HepG2 (cell line): ENCODE results near the gene CGB3. TPM values are rescaled to one million over a fixed set of nuclear protein-coding genes. Genes with fewer than 3 reads are reported as not detected.

Experiments used
- ATAC-seq: fragments of 200-7000 bp; cut with Tn5 transposase; 3 replicates; pipeline ENCODE4 v1.9.1; 2020; ENCODE audit warnings: mild to moderate bottlenecking, moderate library complexity
- BruUV-seq: library from RNA; stranded (reverse); fragments of 400-500 nt; replicated peaks from 2 replicates; lab custom pipeline; 2021; lab: Mats Ljungman, UMichigan
- CTCF ChIA-PET: fragments of 300-600 bp; formaldehyde crosslinking; extraction: SDS; loops from one replicate; lab custom pipeline; 2021; ENCODE audit warnings: low total read pairs, inconsistent platforms, low intra/inter-chr PET ratio; lab: Yijun Ruan, JAX
- POLR2A ChIA-PET: fragments of 350-600 bp; sonication (Branson Sonifier 250); formaldehyde crosslinking; loops from one replicate; lab custom pipeline; 2020; ENCODE audit warnings: antibody characterized with exemption, inconsistent platforms; lab: Yijun Ruan, JAX
- DNase-seq: peaks from one replicate; pipeline ENCODE4 v3.0.0-alpha.2; 2015; ENCODE audit warnings: low spot score
- FAIRE-seq: peaks from 3 replicates; lab custom pipeline; 2011; peaks lifted over from hg19 to GRCh38; lab: Jason Lieb, UNC
- H2AFZ ChIP-seq: one replicate; pipeline ENCODE4 v1.6.1; 2011; ENCODE audit warnings: low read length, inconsistent platforms
- H3K27ac ChIP-seq: fragments of 300-600 bp; 3 replicates; pipeline ENCODE4 v1.8.0; 2011; ENCODE audit warnings: mixed run types, mild to moderate bottlenecking, mixed read lengths, low read length, inconsistent platforms; ENCODE audit not compliant: insufficient read depth; ENCODE audit errors: extremely low read length
- H3K27me3 ChIP-seq, 2 experiments: fragments of 200-600 bp in 1 of 2; 2 replicates in 1 of 2; 3 replicates in 1 of 2; pipeline versions ENCODE4 v1.6.0 to v1.8.0; 2011; ENCODE audit warnings: low read length in 2 of 2, mild to moderate bottlenecking in 2 of 2, moderate library complexity in 2 of 2, inconsistent platforms in 1 of 2; ENCODE audit not compliant: insufficient read depth in 2 of 2, control insufficient read depth in 1 of 2
- H3K36me3 ChIP-seq, 2 experiments: fragments of 200-600 bp in 1 of 2; replicated peaks in 1 of 2; 2 replicates in 1 of 2; 3 replicates in 1 of 2; pipeline versions ENCODE4 v1.5.1 to v1.8.0; 2011; ENCODE audit warnings: low read length in 2 of 2, inconsistent platforms in 1 of 2; ENCODE audit not compliant: insufficient read depth in 2 of 2, control insufficient read depth in 1 of 2
- H3K4me1 ChIP-seq: 2 replicates; pipeline ENCODE4 v1.5.1; 2012; ENCODE audit warnings: low read length, inconsistent platforms; ENCODE audit not compliant: insufficient read depth
- H3K4me2 ChIP-seq: 2 replicates; pipeline ENCODE4 v1.6.0; 2011; ENCODE audit warnings: low read depth, low read length, inconsistent platforms
- H3K4me3 ChIP-seq, 3 experiments: fragments of 200-600 bp in 1 of 3; sonication (generic), shearing (Covaris generic) in 1 of 3; replicated peaks in 1 of 3; 2 replicates each; pipeline ENCODE4 v1.5.1; 2011 to 2016; ENCODE audit warnings: low read length in 3 of 3, inconsistent platforms in 2 of 3, low read depth in 2 of 3, mild to moderate bottlenecking in 2 of 3, control low read depth in 1 of 3, mixed read lengths in 1 of 3; ENCODE audit not compliant: insufficient read depth in 1 of 3
- H3K79me2 ChIP-seq: one replicate; pipeline ENCODE4 v1.6.1; 2011; ENCODE audit warnings: low read length, inconsistent platforms; ENCODE audit not compliant: insufficient read depth
- H3K9ac ChIP-seq: 2 replicates; pipeline ENCODE4 v1.6.0; 2011; ENCODE audit warnings: mild to moderate bottlenecking, low read depth, low read length, inconsistent platforms; ENCODE audit not compliant: insufficient read depth
- H3K9me3 ChIP-seq: 2 replicates; pipeline ENCODE4 v1.5.1; 2012; ENCODE audit warnings: mild to moderate bottlenecking, low read length
- H4K20me1 ChIP-seq: 2 replicates; pipeline ENCODE4 v1.6.0; 2011; ENCODE audit warnings: inconsistent platforms, mild to moderate bottlenecking, low read length, moderate library complexity; ENCODE audit not compliant: insufficient read depth
- CCDC6 ChIP-seq: sonication (generic); formaldehyde crosslinking; IDR thresholded peaks from 2 replicates; pipeline ENCODE4 v1.8.1; 2022; ENCODE audit warnings: mild to moderate bottlenecking, missing genetic modification reagents, moderate library complexity
- ELF3 ChIP-seq: IDR thresholded peaks from 2 replicates; pipeline ENCODE4 v1.6.1; 2016; ENCODE audit warnings: missing genetic modification reagents, missing compliant biosample characterization
- HIVEP1 ChIP-seq: sonication (generic); formaldehyde crosslinking; IDR thresholded peaks from 2 replicates; pipeline ENCODE4 v1.4.0; 2020; ENCODE audit warnings: mild to moderate bottlenecking, missing genetic modification reagents
- KAT2B ChIP-seq: fragments of 150-350 bp; IDR thresholded peaks from 2 replicates; pipeline ENCODE4 v1.6.1; 2014; ENCODE audit warnings: low read depth, low read length, borderline replicate concordance
- NFIB ChIP-seq: sonication (generic); formaldehyde crosslinking; IDR thresholded peaks from 2 replicates; pipeline ENCODE4 v1.9.0; 2021; ENCODE audit warnings: missing genetic modification reagents, mild to moderate bottlenecking, borderline replicate concordance
- TARDBP ChIP-seq: sonication (generic); formaldehyde crosslinking; IDR thresholded peaks from 2 replicates; pipeline ENCODE4 v1.8.0; 2022; ENCODE audit warnings: mild to moderate bottlenecking, missing genetic modification reagents
- ZBTB21 ChIP-seq: sonication (generic); formaldehyde crosslinking; IDR thresholded peaks from 2 replicates; pipeline ENCODE4 v1.4.0; 2020; ENCODE audit warnings: missing genetic modification reagents
- ZNF556 ChIP-seq: sonication (generic); formaldehyde crosslinking; IDR thresholded peaks from 2 replicates; pipeline ENCODE4 v1.4.0; 2020; ENCODE audit warnings: mild to moderate bottlenecking, missing genetic modification reagents, borderline replicate concordance
- WGBS: methylation state at CpG from one replicate; pipeline ENCODE4 v1.1.6; 2017; ENCODE audit warnings: low lambda C conversion rate; 5-methylcytosine and 5-hydroxymethylcytosine counted together
- in situ Hi-C: cut with HindIII; loops from 2 replicates; pipeline ENCODE4 v1.10.0; 2017; ENCODE audit warnings: low pct_unique_long_range_greater_than_20kb; ENCODE audit not compliant: extremely low pct_ligation_motif_present
- intact Hi-C: fragments of 100-400 bp; cut with micrococcal nuclease; formaldehyde crosslinking; loops from one replicate; pipeline ENCODE4 v1.10.0; 2022; ENCODE audit not compliant: unreplicated experiment
- polyA plus RNA-seq, 8 experiments: library from polyadenylated mRNA; depleted of rRNA in 3 of 8; stranded (reverse) in 7 of 8; unstranded in 1 of 8; fragments of >200 nt; fragmentation: Illumina TruSeq in 4 of 8; extraction: Trizol in 4 of 8; gene quantifications; 2 replicates each; pipeline versions ENCODE4 v1.2.1 to v1.2.3, GENCODE V29; 2011 to 2016; ENCODE audit warnings: low read depth in 4 of 8, missing spikeins in 1 of 8, mixed read lengths in 1 of 8; ENCODE audit not compliant: insufficient read depth in 1 of 8
- total RNA-seq, 5 experiments: library from RNA; depleted of rRNA; stranded (reverse); fragments of >200 nt; fragmentation: Illumina TruSeq; extraction: Trizol; gene quantifications; 2 replicates each; pipeline ENCODE4 v1.2.3, GENCODE V29; 2016; ENCODE audit warnings: low read depth in 1 of 5
- TF ChIP-seq, protein P1 (sequence below): sonication (generic); formaldehyde crosslinking; IDR thresholded peaks from 2 replicates; pipeline ENCODE4 v1.4.0; 2020; ENCODE audit warnings: missing genetic modification reagents, mild to moderate bottlenecking, borderline replicate concordance
- TF ChIP-seq, protein P2 (sequence below): sonication (generic); formaldehyde crosslinking; IDR thresholded peaks from 2 replicates; pipeline ENCODE4 v1.4.0; 2020; ENCODE audit warnings: mild to moderate bottlenecking, low read depth, missing genetic modification reagents
- TF ChIP-seq, protein P3 (sequence below): sonication (generic); formaldehyde crosslinking; IDR thresholded peaks from 2 replicates; pipeline ENCODE4 v1.4.0; 2020; ENCODE audit warnings: missing genetic modification reagents
- TF ChIP-seq, protein P4 (sequence below): sonication (generic); formaldehyde crosslinking; IDR thresholded peaks from 2 replicates; pipeline ENCODE4 v1.4.0; 2020; ENCODE audit warnings: mild to moderate bottlenecking, missing genetic modification reagents, borderline replicate concordance
- TF ChIP-seq, protein P5 (sequence below): IDR thresholded peaks from 2 replicates; pipeline ENCODE4 v1.6.1; 2016; ENCODE audit warnings: missing biosample characterization, missing genetic modification reagents, low read depth

CGB3 gene
- total and polyA plus RNA-seq, 2 of the 13 experiments (the other 11 are each of a cell fraction or from before 2014, with no cell fraction given): not detected

DNA sequence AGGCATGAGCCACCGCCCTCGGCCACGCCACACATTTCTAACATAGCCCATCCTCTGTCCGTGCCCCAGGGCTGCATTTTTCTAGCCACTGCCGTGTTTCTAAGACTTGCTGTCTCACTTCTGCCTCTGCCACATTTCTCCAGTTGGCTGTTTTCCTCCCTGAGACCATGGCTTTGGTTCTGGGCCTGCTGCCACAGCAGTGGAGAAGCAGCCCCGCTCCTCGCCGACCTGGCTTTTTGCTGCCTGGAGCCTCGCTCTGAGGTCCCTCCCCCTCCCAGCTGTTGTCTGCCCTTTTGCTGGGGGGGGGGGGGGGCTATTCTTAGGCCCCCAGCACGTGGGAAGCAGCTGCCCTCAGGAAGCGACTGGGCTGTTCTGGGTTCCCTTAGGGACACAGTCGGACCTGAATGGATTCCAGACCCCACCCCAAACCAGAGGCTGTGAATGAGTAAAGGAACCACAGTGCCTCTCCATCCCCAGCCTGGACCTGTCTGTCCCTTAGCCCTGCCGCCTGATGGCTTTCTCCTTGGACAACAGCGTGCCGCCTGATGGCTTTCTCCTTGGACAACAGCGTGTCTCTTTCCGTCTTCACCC is 34.3 kb downstream of the CGB3 start:
- ChIA-PET POLR2A (interaction anchor here (0.6 kb wide), 1 partner anchor 163 kb away, joined by 3 read pairs; no protein-coding TSS in a partner anchor), CTCF (no interaction called here)
- WGBS: 99% methylated on average over 15 of the region's 17 CpGs
- H3K36me3 ChIP-seq: peaks cover 13 to 36% of the 10 kb centered on the region in 2 experiments; a peak in 4 of 5 replicates
- no peak overlapping the region for H3K4me3 ChIP-seq
- intact Hi-C loops: no loop called here
- H4K20me1 ChIP-seq: no peaks in the 10 kb centered on the region
- ATAC-seq (no peak), DNase-seq (no peak), FAIRE-seq (no peak)
- H2AFZ ChIP-seq: no peak overlapping the region
- in situ Hi-C loops: no loop called here
- no TSS peak for BruUV-seq
- H3K9me3 ChIP-seq: no peaks in the 10 kb centered on the region
- H3K27me3 ChIP-seq: no peaks in the 10 kb centered on the region; a peak in 1 of 5 replicates
- no peak overlapping the region for H3K9ac ChIP-seq
- H3K27ac ChIP-seq: no peak overlapping the region
- H3K79me2 ChIP-seq: peaks cover 38% of the 10 kb centered on the region
- no peak overlapping the region for H3K4me2 ChIP-seq
- TF ChIP-seq, protein P1, sequence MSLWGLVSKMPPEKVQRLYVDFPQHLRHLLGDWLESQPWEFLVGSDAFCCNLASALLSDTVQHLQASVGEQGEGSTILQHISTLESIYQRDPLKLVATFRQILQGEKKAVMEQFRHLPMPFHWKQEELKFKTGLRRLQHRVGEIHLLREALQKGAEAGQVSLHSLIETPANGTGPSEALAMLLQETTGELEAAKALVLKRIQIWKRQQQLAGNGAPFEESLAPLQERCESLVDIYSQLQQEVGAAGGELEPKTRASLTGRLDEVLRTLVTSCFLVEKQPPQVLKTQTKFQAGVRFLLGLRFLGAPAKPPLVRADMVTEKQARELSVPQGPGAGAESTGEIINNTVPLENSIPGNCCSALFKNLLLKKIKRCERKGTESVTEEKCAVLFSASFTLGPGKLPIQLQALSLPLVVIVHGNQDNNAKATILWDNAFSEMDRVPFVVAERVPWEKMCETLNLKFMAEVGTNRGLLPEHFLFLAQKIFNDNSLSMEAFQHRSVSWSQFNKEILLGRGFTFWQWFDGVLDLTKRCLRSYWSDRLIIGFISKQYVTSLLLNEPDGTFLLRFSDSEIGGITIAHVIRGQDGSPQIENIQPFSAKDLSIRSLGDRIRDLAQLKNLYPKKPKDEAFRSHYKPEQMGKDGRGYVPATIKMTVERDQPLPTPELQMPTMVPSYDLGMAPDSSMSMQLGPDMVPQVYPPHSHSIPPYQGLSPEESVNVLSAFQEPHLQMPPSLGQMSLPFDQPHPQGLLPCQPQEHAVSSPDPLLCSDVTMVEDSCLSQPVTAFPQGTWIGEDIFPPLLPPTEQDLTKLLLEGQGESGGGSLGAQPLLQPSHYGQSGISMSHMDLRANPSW (CRISPR knock-in tag): no peak
- TF ChIP-seq, protein P2, sequence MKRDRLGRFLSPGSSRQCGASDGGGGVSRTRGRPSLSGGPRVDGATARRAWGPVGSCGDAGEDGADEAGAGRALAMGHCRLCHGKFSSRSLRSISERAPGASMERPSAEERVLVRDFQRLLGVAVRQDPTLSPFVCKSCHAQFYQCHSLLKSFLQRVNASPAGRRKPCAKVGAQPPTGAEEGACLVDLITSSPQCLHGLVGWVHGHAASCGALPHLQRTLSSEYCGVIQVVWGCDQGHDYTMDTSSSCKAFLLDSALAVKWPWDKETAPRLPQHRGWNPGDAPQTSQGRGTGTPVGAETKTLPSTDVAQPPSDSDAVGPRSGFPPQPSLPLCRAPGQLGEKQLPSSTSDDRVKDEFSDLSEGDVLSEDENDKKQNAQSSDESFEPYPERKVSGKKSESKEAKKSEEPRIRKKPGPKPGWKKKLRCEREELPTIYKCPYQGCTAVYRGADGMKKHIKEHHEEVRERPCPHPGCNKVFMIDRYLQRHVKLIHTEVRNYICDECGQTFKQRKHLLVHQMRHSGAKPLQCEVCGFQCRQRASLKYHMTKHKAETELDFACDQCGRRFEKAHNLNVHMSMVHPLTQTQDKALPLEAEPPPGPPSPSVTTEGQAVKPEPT (CRISPR knock-in tag): no peak
- TF ChIP-seq, protein P3, sequence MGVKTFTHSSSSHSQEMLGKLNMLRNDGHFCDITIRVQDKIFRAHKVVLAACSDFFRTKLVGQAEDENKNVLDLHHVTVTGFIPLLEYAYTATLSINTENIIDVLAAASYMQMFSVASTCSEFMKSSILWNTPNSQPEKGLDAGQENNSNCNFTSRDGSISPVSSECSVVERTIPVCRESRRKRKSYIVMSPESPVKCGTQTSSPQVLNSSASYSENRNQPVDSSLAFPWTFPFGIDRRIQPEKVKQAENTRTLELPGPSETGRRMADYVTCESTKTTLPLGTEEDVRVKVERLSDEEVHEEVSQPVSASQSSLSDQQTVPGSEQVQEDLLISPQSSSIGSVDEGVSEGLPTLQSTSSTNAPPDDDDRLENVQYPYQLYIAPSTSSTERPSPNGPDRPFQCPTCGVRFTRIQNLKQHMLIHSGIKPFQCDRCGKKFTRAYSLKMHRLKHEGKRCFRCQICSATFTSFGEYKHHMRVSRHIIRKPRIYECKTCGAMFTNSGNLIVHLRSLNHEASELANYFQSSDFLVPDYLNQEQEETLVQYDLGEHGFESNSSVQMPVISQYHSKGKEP (CRISPR knock-in tag): no peak
- TF ChIP-seq, protein P4, sequence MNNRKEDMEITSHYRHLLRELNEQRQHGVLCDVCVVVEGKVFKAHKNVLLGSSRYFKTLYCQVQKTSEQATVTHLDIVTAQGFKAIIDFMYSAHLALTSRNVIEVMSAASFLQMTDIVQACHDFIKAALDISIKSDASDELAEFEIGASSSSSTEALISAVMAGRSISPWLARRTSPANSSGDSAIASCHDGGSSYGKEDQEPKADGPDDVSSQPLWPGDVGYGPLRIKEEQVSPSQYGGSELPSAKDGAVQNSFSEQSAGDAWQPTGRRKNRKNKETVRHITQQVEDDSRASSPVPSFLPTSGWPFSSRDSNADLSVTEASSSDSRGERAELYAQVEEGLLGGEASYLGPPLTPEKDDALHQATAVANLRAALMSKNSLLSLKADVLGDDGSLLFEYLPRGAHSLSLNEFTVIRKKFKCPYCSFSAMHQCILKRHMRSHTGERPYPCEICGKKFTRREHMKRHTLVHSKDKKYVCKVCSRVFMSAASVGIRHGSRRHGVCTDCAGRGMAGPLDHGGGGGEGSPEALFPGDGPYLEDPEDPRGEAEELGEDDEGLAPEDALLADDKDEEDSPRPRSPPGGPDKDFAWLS (CRISPR knock-in tag): no peak
- TF ChIP-seq, protein P5, sequence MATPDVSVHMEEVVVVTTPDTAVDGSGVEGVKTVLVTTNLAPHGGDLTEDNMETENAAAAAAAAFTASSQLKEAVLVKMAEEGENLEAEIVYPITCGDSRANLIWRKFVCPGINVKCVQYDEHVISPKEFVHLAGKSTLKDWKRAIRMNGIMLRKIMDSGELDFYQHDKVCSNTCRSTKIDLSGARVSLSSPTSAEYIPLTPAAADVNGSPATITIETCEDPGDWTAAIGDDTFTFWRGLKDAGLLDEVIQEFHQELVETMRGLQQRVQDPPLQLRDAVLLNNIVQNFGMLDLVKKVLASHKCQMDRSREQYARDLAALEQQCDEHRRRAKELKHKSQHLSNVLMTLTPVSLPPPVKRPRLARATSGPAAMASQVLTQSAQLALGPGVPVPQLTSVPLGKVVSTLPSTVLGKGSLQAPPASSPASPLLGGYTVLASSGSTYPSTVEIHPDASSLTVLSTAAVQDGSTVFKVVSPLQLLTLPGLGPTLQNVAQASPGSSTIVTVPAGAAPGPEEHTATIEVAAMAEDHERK: no peak
- TF ChIP-seq TARDBP (no peak), HIVEP1 (CRISPR knock-in tag) (no peak), KAT2B (no peak), NFIB (CRISPR knock-in tag) (no peak), ZNF556 (CRISPR knock-in tag) (no peak), ZBTB21 (no peak), CCDC6 (CRISPR knock-in tag) (no peak), ELF3 (CRISPR knock-in tag) (no peak)
- H3K4me1 ChIP-seq: peaks cover 26% of the 10 kb centered on the region
